T-cell (primary cell): ENCODE measurements around the gene TENM4. TPM values are rescaled to one million over a fixed set of nuclear protein-coding genes. Genes with fewer than 3 reads are reported as not detected.

Experiments used
- ATAC-seq, 4 experiments: fragments of 200-7000 bp in 3 of 4; fragments of 150-1000 bp in 1 of 4; cut with Tn5 transposase; replicated peaks in 1 of 4; 1 replicate in 3 of 4; 2 replicates in 1 of 4; pipeline ENCODE4 v1.10.0; 2021; ENCODE audit warnings: moderate library complexity in 3 of 4, mild to moderate bottlenecking in 2 of 4, moderate number of reproducible peaks in 1 of 4
- CTCF ChIA-PET, 2 donors: fragments of 300-600 bp; sonication (Branson Sonifier 250); formaldehyde crosslinking; loops; one replicate each; lab custom pipeline; 2022; ENCODE audit warnings: antibody characterized with exemption in 2 of 2; lab: Charles Lee
- POLR2A ChIA-PET, 2 donors: fragments of 300-600 bp; sonication (Branson Sonifier 250); formaldehyde crosslinking; loops; one replicate each; lab custom pipeline; 2022; ENCODE audit warnings: antibody characterized with exemption in 2 of 2; lab: Charles Lee
- DNase-seq, 35 experiments: peaks; one replicate each; pipeline versions ENCODE4 v3.0.0 to v3.0.0-alpha.2; 2013 to 2023
- H3K27ac ChIP-seq: one replicate; pipeline ENCODE4 v1.5.1; 2013; ENCODE audit warnings: low read length
- H3K27me3 ChIP-seq, 2 experiments: replicated peaks in 1 of 2; 1 replicate in 1 of 2; 2 replicates in 1 of 2; pipeline versions ENCODE4 v1.6.1 to v1.7.0; 2013; ENCODE audit warnings: low read length in 1 of 2, mixed read lengths in 1 of 2; ENCODE audit not compliant: control insufficient read depth in 2 of 2, insufficient read depth in 2 of 2; ENCODE audit errors: extremely low read depth in 1 of 2
- H3K36me3 ChIP-seq, 2 donors: 1 replicate in 1 of 2; 2 replicates in 1 of 2; pipeline versions ENCODE4 v1.6.1 to v1.7.0; 2013; ENCODE audit warnings: low read length in 1 of 2; ENCODE audit not compliant: control insufficient read depth in 2 of 2, insufficient read depth in 1 of 2; ENCODE audit errors: extremely low read depth in 1 of 2
- H3K4me1 ChIP-seq, 2 experiments: 1 replicate in 1 of 2; 2 replicates in 1 of 2; pipeline versions ENCODE4 v1.6.1 to v1.7.0; 2013; ENCODE audit warnings: low read length in 2 of 2, mixed read lengths in 1 of 2; ENCODE audit not compliant: insufficient read depth in 2 of 2, control insufficient read depth in 1 of 2; ENCODE audit errors: extremely low read depth in 1 of 2
- H3K4me3 ChIP-seq, 2 donors: 1 replicate in 1 of 2; 2 replicates in 1 of 2; pipeline versions ENCODE4 v1.5.1 to v1.7.0; 2013; ENCODE audit warnings: mild to moderate bottlenecking in 2 of 2, low read length in 1 of 2, moderate library complexity in 1 of 2; ENCODE audit not compliant: control insufficient read depth in 1 of 2; ENCODE audit errors: extremely low read depth in 1 of 2
- H3K9me3 ChIP-seq: 2 replicates; pipeline ENCODE4 v1.7.0; 2013
- H3K27ac Mint-ChIP-seq, 2 donors: one replicate each; pipeline ENCODE4 v1.8.0; 2020 to 2021; ENCODE audit warnings: mild to moderate bottlenecking in 2 of 2, mixed read lengths in 2 of 2
- H3K27me3 Mint-ChIP-seq, 2 donors: one replicate each; pipeline ENCODE4 v1.8.0; 2021 to 2022; ENCODE audit warnings: mixed read lengths in 2 of 2
- H3K36me3 Mint-ChIP-seq: one replicate; pipeline ENCODE4 v1.8.0; 2021; ENCODE audit warnings: mixed read lengths
- H3K4me1 Mint-ChIP-seq, 3 donors: one replicate each; pipeline ENCODE4 v1.8.0; 2020 to 2022; ENCODE audit warnings: mixed read lengths in 3 of 3, mild to moderate bottlenecking in 1 of 3
- H3K4me3 Mint-ChIP-seq, 3 donors: one replicate each; pipeline ENCODE4 v1.8.0; 2020 to 2022; ENCODE audit warnings: mild to moderate bottlenecking in 3 of 3, mixed read lengths in 3 of 3, moderate library complexity in 3 of 3
- H3K9me3 Mint-ChIP-seq, 3 donors: one replicate each; pipeline ENCODE4 v1.8.0; 2020 to 2022; ENCODE audit warnings: mixed read lengths in 3 of 3
- WGBS: methylation state at CpG from one replicate; pipeline ENCODE4 v1.1.5; 2013; ENCODE audit warnings: missing lambda C conversion rate; ENCODE audit not compliant: insufficient coverage; 5-methylcytosine and 5-hydroxymethylcytosine counted together
- total RNA-seq, 35 experiments: library from RNA in 6 of 35; stranded (reverse) in 6 of 35; fragments of 120-200 nt in 1 of 35; gene quantifications; one replicate each; pipeline versions ENCODE4 v1.2.1 to v1.2.4 and lab custom pipeline; 2013 to 2026

Gene TENM4
- total RNA-seq, 5 donors from 2014 or later (not counting 1 experiment from before 2014, with no cell fraction given): 0.03 to 0.35 (median 0.03) TPM; not detected in 2

- Histone ChIP-seq H3K4me3 (no peak overlapping the region), H3K27me3 (peaks cover 0 to 5% of the 10 kb centered on the region in 2 experiments), H3K4me1 (no peaks in the 10 kb centered on the region), H3K27ac (no peak overlapping the region), H3K36me3 (no peaks in the 10 kb centered on the region), H3K9me3 (no peaks in the 10 kb centered on the region)
- no peak overlapping the region for H3K4me3 Mint-ChIP-seq
- CTCF ChIA-PET: no interaction called here
- POLR2A ChIA-PET: no interaction called here
- peaks cover 8 to 12% (median 10%) of the 10 kb centered on the region in 3 donors for H3K9me3 Mint-ChIP-seq
- DNase-seq (no peak), ATAC-seq (no peak)
- no peaks in the 10 kb centered on the region for H3K27me3 Mint-ChIP-seq
- H3K27ac Mint-ChIP-seq: no peak overlapping the region
- WGBS: no CpG with 5 or more reads among the region's 3 CpGs
- no peaks in the 10 kb centered on the region for H3K36me3 Mint-ChIP-seq
- H3K4me1 Mint-ChIP-seq: no peaks in the 10 kb centered on the region
Measured at GRCh38 chr11:79128291-79128690, 312.5 kb downstream of the TENM4 start.

- ChIA-PET POLR2A (no interaction called here), CTCF (no interaction called here)
- H3K4me3 Mint-ChIP-seq: no peak overlapping the region
- no peaks in the 10 kb centered on the region for H3K36me3 Mint-ChIP-seq
- no peak overlapping the region for H3K4me3 ChIP-seq
- peaks cover under 1 to 4% (median 4%) of the 10 kb centered on the region in 3 donors for H3K9me3 Mint-ChIP-seq
- H3K36me3 ChIP-seq: no peaks in the 10 kb centered on the region
- peaks cover 0 to 3% of the 10 kb centered on the region in 2 donors for H3K27me3 Mint-ChIP-seq
- 50% methylated on average over 2 of the region's 3 CpGs for WGBS
- no peak for DNase-seq
- ATAC-seq: no peak
- H3K9me3 ChIP-seq: no peaks in the 10 kb centered on the region
- no peaks in the 10 kb centered on the region for H3K4me1 Mint-ChIP-seq
- no peak overlapping the region for H3K27ac Mint-ChIP-seq
- H3K4me1 ChIP-seq: no peaks in the 10 kb centered on the region
- no peak overlapping the region for H3K27ac ChIP-seq
- H3K27me3 ChIP-seq: peaks cover 0 to 5% of the 10 kb centered on the region in 2 experiments
Measured at GRCh38 chr11:79122759-79123158, 318.1 kb downstream of the TENM4 start.

DNA sequence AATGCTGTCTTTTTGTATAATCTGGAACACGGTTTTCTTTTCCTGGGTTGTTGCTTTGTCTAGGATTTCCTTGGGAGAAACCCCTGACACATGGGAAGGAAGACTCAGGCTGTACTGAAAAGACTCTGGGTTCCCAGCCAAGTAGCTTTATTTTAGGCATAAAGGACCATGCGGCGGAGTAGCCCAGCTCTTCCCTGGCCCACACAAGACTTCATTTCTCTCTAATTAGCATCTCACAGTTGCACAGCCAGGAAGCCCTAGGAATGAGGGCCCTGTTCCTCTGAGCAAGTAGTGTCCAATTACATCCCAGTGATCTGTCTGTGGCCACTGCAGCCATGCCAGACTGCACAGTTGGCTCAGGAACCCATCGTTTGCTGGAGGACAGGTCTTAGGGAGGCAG is 319.5 kb downstream of the TENM4 start:
- H3K9me3 Mint-ChIP-seq: peaks cover 4 to 5% (median 4%) of the 10 kb centered on the region in 3 donors
- H3K27me3 ChIP-seq: peaks cover 0 to 5% of the 10 kb centered on the region in 2 experiments
- ChIA-PET POLR2A (no interaction called here), CTCF (no interaction called here)
- ATAC-seq: no peak
- no peak overlapping the region for H3K27ac Mint-ChIP-seq
- no peaks in the 10 kb centered on the region for H3K4me1 Mint-ChIP-seq
- H3K4me3 Mint-ChIP-seq: no peak overlapping the region
- H3K36me3 Mint-ChIP-seq: no peaks in the 10 kb centered on the region
- no peak overlapping the region for H3K27ac ChIP-seq
- WGBS: 73% methylated on average over 3 of the region's 4 CpGs
- no peaks in the 10 kb centered on the region for H3K9me3 ChIP-seq
- no peaks in the 10 kb centered on the region for H3K36me3 ChIP-seq
- H3K4me3 ChIP-seq: no peak overlapping the region
- H3K27me3 Mint-ChIP-seq: peaks cover 0 to 3% of the 10 kb centered on the region in 2 donors
- H3K4me1 ChIP-seq: no peaks in the 10 kb centered on the region
- no peak for DNase-seq

GRCh38 chr11:79119491-79120284 is 321.1 kb downstream of the TENM4 start:
- ChIA-PET CTCF (no interaction called here), POLR2A (no interaction called here)
- H3K4me3 Mint-ChIP-seq: no peak overlapping the region
- Histone ChIP-seq H3K4me1 (no peaks in the 10 kb centered on the region), H3K4me3 (no peak overlapping the region), H3K27me3 (peaks cover 0 to 5% of the 10 kb centered on the region in 2 experiments), H3K9me3 (no peaks in the 10 kb centered on the region), H3K36me3 (no peaks in the 10 kb centered on the region), H3K27ac (no peak overlapping the region)
- H3K4me1 Mint-ChIP-seq: no peaks in the 10 kb centered on the region
- DNase-seq (no peak), ATAC-seq (no peak)
- peaks cover 0 to 3% of the 10 kb centered on the region in 2 donors for H3K27me3 Mint-ChIP-seq
- 30% methylated on average over 5 of the region's 8 CpGs for WGBS
- no peak overlapping the region for H3K27ac Mint-ChIP-seq
- H3K36me3 Mint-ChIP-seq: no peaks in the 10 kb centered on the region
- H3K9me3 Mint-ChIP-seq: peaks cover 0 to 5% (median 0%) of the 10 kb centered on the region in 3 donors

DNA sequence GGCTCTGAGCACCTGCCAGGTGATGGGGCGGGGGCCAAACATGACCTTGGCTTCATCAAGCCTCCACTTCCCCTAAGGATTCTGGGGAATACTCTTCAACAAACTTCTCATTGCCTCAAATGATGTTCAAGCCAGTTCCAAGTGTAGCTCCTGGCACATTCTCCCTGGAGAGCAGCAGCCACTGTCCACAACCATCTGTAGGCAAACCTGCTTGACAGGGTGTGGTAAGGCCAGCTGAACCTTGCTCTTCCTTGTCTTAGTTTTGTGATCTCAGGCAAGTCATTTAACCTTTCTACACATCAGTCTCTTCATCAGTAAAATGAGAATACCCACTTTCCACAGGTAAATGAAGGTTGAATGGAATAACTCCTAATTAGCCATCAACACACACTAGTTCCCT is 323.3 kb downstream of the TENM4 start:
- Mint-ChIP-seq H3K4me3 (no peak overlapping the region), H3K4me1 (no peaks in the 10 kb centered on the region), H3K27me3 (peaks cover 0 to 3% of the 10 kb centered on the region in 2 donors), H3K27ac (no peak overlapping the region), H3K9me3 (peaks cover 0 to 5% (median 0%) of the 10 kb centered on the region in 3 donors), H3K36me3 (no peaks in the 10 kb centered on the region)
- no peak overlapping the region for H3K4me3 ChIP-seq
- ATAC-seq (no peak), DNase-seq (no peak)
- H3K9me3 ChIP-seq: no peaks in the 10 kb centered on the region
- CTCF ChIA-PET: no interaction called here
- no peak overlapping the region for H3K27ac ChIP-seq
- peaks cover 0 to 5% of the 10 kb centered on the region in 2 experiments for H3K27me3 ChIP-seq
- WGBS: 86% methylated on average over 1 of the region's 1 CpG
- H3K36me3 ChIP-seq: no peaks in the 10 kb centered on the region
- POLR2A ChIA-PET: no interaction called here
- H3K4me1 ChIP-seq: no peaks in the 10 kb centered on the region

DNA sequence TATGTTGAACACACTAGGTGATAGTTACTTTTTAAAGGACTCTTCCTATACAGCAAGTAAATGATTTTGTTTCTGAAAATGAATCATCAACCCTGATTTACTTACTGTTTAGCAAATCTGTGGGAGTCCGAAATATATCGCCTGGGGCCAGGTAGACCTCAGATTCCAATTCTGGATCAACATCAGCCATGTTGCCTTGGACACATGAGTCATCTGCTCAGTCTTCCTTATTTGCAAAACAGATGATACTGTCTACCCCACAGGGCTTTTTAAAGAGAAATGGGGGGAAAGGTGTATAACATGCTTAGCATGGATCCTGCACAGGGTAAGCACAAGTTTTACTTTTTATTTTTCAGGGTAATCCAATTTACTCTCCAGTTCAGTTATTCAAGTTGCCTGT is 324.2 kb downstream of the TENM4 start:
- CTCF ChIA-PET: no interaction called here
- 93% methylated on average over 2 of the region's 2 CpGs for WGBS

More for the DNA sequence above, 324.2 kb downstream of the TENM4 start:
- no peak overlapping the region for H3K27ac Mint-ChIP-seq
- H3K4me3 ChIP-seq: no peak overlapping the region
- H3K4me1 ChIP-seq: no peaks in the 10 kb centered on the region
- peaks cover 0 to 3% of the 10 kb centered on the region in 2 donors for H3K27me3 Mint-ChIP-seq
- POLR2A ChIA-PET: no interaction called here
- ATAC-seq (no peak), DNase-seq (no peak)
- no peaks in the 10 kb centered on the region for H3K36me3 ChIP-seq
- no peak overlapping the region for H3K27ac ChIP-seq
- no peaks in the 10 kb centered on the region for H3K36me3 Mint-ChIP-seq
- peaks cover 0 to 5% (median 0%) of the 10 kb centered on the region in 3 donors for H3K9me3 Mint-ChIP-seq
- peaks cover 0 to 8% of the 10 kb centered on the region in 2 experiments for H3K27me3 ChIP-seq
- no peak overlapping the region for H3K4me3 Mint-ChIP-seq
- H3K4me1 Mint-ChIP-seq: no peaks in the 10 kb centered on the region
- no peaks in the 10 kb centered on the region for H3K9me3 ChIP-seq
